Liver (tissue), 9 donors: Measurements from ENCODE around the gene S100PBP. TPM values are rescaled to one million over a fixed set of nuclear protein-coding genes. Genes with fewer than 3 reads are reported as not detected.

ENCODE experiments used
- DNase-seq: peaks from one replicate; pipeline ENCODE4 v3.0.0-alpha.2; 2017; ENCODE audit warnings: low spot score
- H3K27ac ChIP-seq, 2 donors: one replicate each; pipeline ENCODE4 v1.7.0; 2013; ENCODE audit warnings: inconsistent platforms in 2 of 2, low read length in 2 of 2, control low read depth in 1 of 2, low read depth in 1 of 2, mild to moderate bottlenecking in 1 of 2
- H3K27me3 ChIP-seq, 4 donors: one replicate each; pipeline versions ENCODE4 v1.6.1 to v1.7.0; 2013; ENCODE audit warnings: low read length in 3 of 4, inconsistent platforms in 1 of 4, mild to moderate bottlenecking in 1 of 4, moderate library complexity in 1 of 4; ENCODE audit not compliant: control insufficient read depth in 4 of 4, insufficient read depth in 4 of 4
- H3K36me3 ChIP-seq, 4 donors: one replicate each; pipeline versions ENCODE4 v1.6.1 to v1.7.0; 2013; ENCODE audit warnings: low read length in 3 of 4, mild to moderate bottlenecking in 3 of 4, low read depth in 1 of 4, moderate library complexity in 1 of 4; ENCODE audit not compliant: control insufficient read depth in 4 of 4, insufficient read depth in 3 of 4
- H3K4me1 ChIP-seq, 4 donors: one replicate each; pipeline versions ENCODE4 v1.6.1 to v1.7.0; 2013; ENCODE audit warnings: low read length in 3 of 4, mild to moderate bottlenecking in 3 of 4, moderate library complexity in 1 of 4; ENCODE audit not compliant: control insufficient read depth in 4 of 4, insufficient read depth in 4 of 4
- H3K4me3 ChIP-seq, 3 donors: one replicate each; pipeline versions ENCODE4 v1.6.1 to v1.7.0; 2013; ENCODE audit warnings: low read length in 3 of 3, control low read depth in 1 of 3, low read depth in 1 of 3, mild to moderate bottlenecking in 1 of 3
- H3K9ac ChIP-seq, 2 donors: one replicate each; pipeline ENCODE4 v1.7.0; 2013; ENCODE audit warnings: low read length in 2 of 2, mild to moderate bottlenecking in 2 of 2, moderate library complexity in 2 of 2, control low read depth in 1 of 2, low read depth in 1 of 2
- H3K9me3 ChIP-seq, 4 donors: one replicate each; pipeline versions ENCODE4 v1.6.1 to v1.7.0; 2013; ENCODE audit warnings: low read length in 3 of 4; ENCODE audit not compliant: control insufficient read depth in 4 of 4
- ATF3 ChIP-seq: IDR thresholded peaks from 2 replicates; pipeline ENCODE4 v1.6.1; 2016; ENCODE audit warnings: antibody characterized with exemption
- CTCF ChIP-seq: fragments of 150-350 bp; IDR thresholded peaks from 2 replicates; pipeline ENCODE4 v1.5.1; 2017; ENCODE audit warnings: improper control_type of control experiment, low read depth, low read length; ENCODE audit not compliant: missing input control
- EGR1 ChIP-seq, 2 donors: IDR thresholded peaks; 2 replicates each; pipeline ENCODE4 v1.6.1; 2016 to 2018; ENCODE audit warnings: antibody characterized with exemption in 2 of 2, low read depth in 2 of 2
- FOXA1 ChIP-seq: IDR thresholded peaks from 2 replicates; pipeline ENCODE4 v1.6.1; 2016; ENCODE audit warnings: antibody characterized with exemption
- FOXA2 ChIP-seq: IDR thresholded peaks from 2 replicates; pipeline ENCODE4 v1.6.1; 2016; ENCODE audit warnings: antibody characterized with exemption
- GABPA ChIP-seq, 2 donors: IDR thresholded peaks in 1 of 2; conservative IDR thresholded peaks in 1 of 2; 2 replicates each; pipeline ENCODE4 v1.6.1; 2016; ENCODE audit warnings: antibody characterized with exemption in 2 of 2, mild to moderate bottlenecking in 1 of 2, moderate library complexity in 1 of 2
- HNF4A ChIP-seq, 2 donors: conservative IDR thresholded peaks; 2 replicates each; pipeline ENCODE4 v1.6.1; 2016; ENCODE audit warnings: antibody characterized with exemption in 2 of 2, mild to moderate bottlenecking in 2 of 2
- HNF4G ChIP-seq: IDR thresholded peaks from 2 replicates; pipeline ENCODE4 v1.6.1; 2016; ENCODE audit warnings: antibody characterized with exemption
- JUND ChIP-seq, 2 donors: IDR thresholded peaks; 2 replicates each; pipeline ENCODE4 v1.6.1; 2016; ENCODE audit warnings: antibody characterized with exemption in 2 of 2
- MAX ChIP-seq: IDR thresholded peaks from 2 replicates; pipeline ENCODE4 v1.6.1; 2016; ENCODE audit warnings: antibody characterized with exemption
- NR2F2 ChIP-seq: IDR thresholded peaks from 2 replicates; pipeline ENCODE4 v1.6.1; 2016; ENCODE audit warnings: antibody characterized with exemption
- RAD21 ChIP-seq, 2 donors: IDR thresholded peaks; 2 replicates each; pipeline ENCODE4 v1.6.1; 2016; ENCODE audit warnings: antibody characterized with exemption in 2 of 2, mild to moderate bottlenecking in 2 of 2
- REST ChIP-seq: IDR thresholded peaks from 2 replicates; pipeline ENCODE4 v1.6.1; 2016; ENCODE audit warnings: antibody characterized with exemption, mild to moderate bottlenecking
- RXRA ChIP-seq, 2 donors: IDR thresholded peaks; 2 replicates each; pipeline ENCODE4 v1.6.1; 2017 to 2018; ENCODE audit warnings: antibody characterized with exemption in 2 of 2, mild to moderate bottlenecking in 1 of 2
- SP1 ChIP-seq: IDR thresholded peaks from 2 replicates; pipeline ENCODE4 v1.6.1; 2018; ENCODE audit warnings: antibody characterized with exemption, mild to moderate bottlenecking
- TAF1 ChIP-seq: conservative IDR thresholded peaks from 2 replicates; pipeline ENCODE4 v1.6.1; 2016; ENCODE audit warnings: antibody characterized with exemption, mild to moderate bottlenecking
- YY1 ChIP-seq: IDR thresholded peaks from 2 replicates; pipeline ENCODE4 v1.6.1; 2016; ENCODE audit warnings: antibody characterized with exemption, mild to moderate bottlenecking
- ZBTB33 ChIP-seq: IDR thresholded peaks from 2 replicates; pipeline ENCODE4 v1.6.1; 2016; ENCODE audit warnings: antibody characterized with exemption
- WGBS: extraction: QIAGEN DNeasy Blood & Tissue Kit; methylation state at CpG from one replicate; pipeline ENCODE4 v1.1.7; 2013; 5-methylcytosine and 5-hydroxymethylcytosine counted together
- polyA plus RNA-seq, 2 donors: library from polyadenylated mRNA; stranded (reverse) in 1 of 2; unstranded in 1 of 2; fragments of 200-250 nt in 1 of 2; fragments of >200 nt in 1 of 2; fragmentation: Nextera tagmentation in 1 of 2; extraction: Ambion mirVana in 1 of 2; gene quantifications; one replicate each; pipeline versions ENCODE4 v1.2.1 to v1.2.3, GENCODE V29; 2013 to 2015
- total RNA-seq, 2 donors: library from RNA; depleted of rRNA; stranded (reverse); fragments of >200 nt; gene quantifications; one replicate each; pipeline ENCODE4 v1.2.3, GENCODE V29; 2014
- donor health status: healthy.
- donor health status: healthy.
- donor health status: healthy.
- donor health status: healthy.
- donor health status: healthy.

S100PBP gene
- total and polyA plus RNA-seq, 4 donors, result 1.9 to 24.8 (median 11.1) TPM

- TF ChIP-seq TAF1 (no peak), RAD21 (IDR thresholded peaks at IDR 0.05) (no peak), ZBTB33 (no peak), MAX (no peak), GABPA (IDR thresholded peaks at IDR 0.05 in 1 of 2, conservative IDR thresholded peaks at IDR 0.05 in 1 of 2) (no peak), CTCF (no peak), FOXA2 (no peak), HNF4G (no peak), SP1 (no peak), JUND (IDR thresholded peaks at IDR 0.05) (no peak), ATF3 (no peak), YY1 (no peak), NR2F2 (no peak), REST (no peak), EGR1 (IDR thresholded peaks at IDR 0.05; ENCODE audit: low read depth in 2 of 2) (no peak), FOXA1 (no peak), HNF4A (conservative IDR thresholded peaks at IDR 0.05) (no peak), RXRA (IDR thresholded peaks at IDR 0.05) (no peak)
- 96% methylated on average over 3 of the region's 3 CpGs for WGBS
- Histone ChIP-seq H3K9ac (no peak overlapping the region), H3K27ac (no peak overlapping the region), H3K4me3 (no peak overlapping the region), H3K27me3 (peaks cover 0 to 10% (median 3%) of the 10 kb centered on the region in 4 donors), H3K4me1 (peaks cover 0 to 11% (median 6%) of the 10 kb centered on the region in 4 donors), H3K9me3 (no peaks in the 10 kb centered on the region), H3K36me3 (no peaks in the 10 kb centered on the region)
- no peak for DNase-seq
These were observed 74.2 kb downstream of the S100PBP start for GRCh38 chr1:32891630-32892029.
